Testis (tissue), 2 donors: ENCODE results near the gene MALL.

Experiments used
- POLR2A ChIP-seq: fragments of 450-650 bp; IDR thresholded peaks from one replicate; pipeline ENCODE4 v1.6.1; 2017; ENCODE audit warnings: antibody characterized with exemption, mild to moderate bottlenecking, moderate library complexity
- TF ChIP-seq, protein P1 (sequence below), 3 experiments: fragments of 450-650 bp in 2 of 3; fragments of 200-600 bp in 1 of 3; sonication (generic) in 1 of 3; IDR thresholded peaks; one replicate each; pipeline ENCODE4 v1.5.1; 2016 to 2019; ENCODE audit warnings: antibody characterized with exemption in 3 of 3, mild to moderate bottlenecking in 2 of 3, moderate library complexity in 1 of 3

DNA sequence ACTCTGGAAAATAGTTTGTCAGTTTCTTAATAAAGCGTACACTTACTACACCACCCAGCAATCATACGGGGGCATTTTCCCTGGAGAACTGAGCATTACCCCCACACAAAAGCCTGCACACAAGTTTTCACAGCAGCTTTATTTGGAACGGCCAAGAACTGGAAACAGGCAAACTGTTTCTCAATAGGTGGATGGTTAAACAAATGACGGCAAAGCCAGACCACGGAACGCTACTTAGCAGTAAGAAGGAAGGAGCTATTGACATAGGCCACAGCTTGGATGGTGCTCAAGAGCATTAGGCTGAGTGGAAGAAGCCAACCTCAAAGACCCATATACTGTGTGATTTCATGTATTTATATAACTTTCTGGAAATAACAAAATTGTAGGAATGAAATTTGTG, 9.0 kb downstream of the MALL start:
- TF ChIP-seq, protein P1, sequence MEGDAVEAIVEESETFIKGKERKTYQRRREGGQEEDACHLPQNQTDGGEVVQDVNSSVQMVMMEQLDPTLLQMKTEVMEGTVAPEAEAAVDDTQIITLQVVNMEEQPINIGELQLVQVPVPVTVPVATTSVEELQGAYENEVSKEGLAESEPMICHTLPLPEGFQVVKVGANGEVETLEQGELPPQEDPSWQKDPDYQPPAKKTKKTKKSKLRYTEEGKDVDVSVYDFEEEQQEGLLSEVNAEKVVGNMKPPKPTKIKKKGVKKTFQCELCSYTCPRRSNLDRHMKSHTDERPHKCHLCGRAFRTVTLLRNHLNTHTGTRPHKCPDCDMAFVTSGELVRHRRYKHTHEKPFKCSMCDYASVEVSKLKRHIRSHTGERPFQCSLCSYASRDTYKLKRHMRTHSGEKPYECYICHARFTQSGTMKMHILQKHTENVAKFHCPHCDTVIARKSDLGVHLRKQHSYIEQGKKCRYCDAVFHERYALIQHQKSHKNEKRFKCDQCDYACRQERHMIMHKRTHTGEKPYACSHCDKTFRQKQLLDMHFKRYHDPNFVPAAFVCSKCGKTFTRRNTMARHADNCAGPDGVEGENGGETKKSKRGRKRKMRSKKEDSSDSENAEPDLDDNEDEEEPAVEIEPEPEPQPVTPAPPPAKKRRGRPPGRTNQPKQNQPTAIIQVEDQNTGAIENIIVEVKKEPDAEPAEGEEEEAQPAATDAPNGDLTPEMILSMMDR (IDR thresholded peaks at IDR 0.05): no peak
- TF ChIP-seq POLR2A: no peak
